ENCODE data around the gene ZBTB20. TPM values are rescaled to one million over a fixed set of nuclear protein-coding genes. Genes with fewer than 3 reads are reported as not detected.

The ZBTB20 gene
- total and polyA plus RNA-seq, 10 of the 15 experiments (the other 5 are each of a cell fraction or from before 2014, with no cell fraction given), result 0.20 to 5.5 (median 2.2) TPM

GRCh38 chr3:114721864-114722263, 425.2 kb downstream of the ZBTB20 start (continued):
- TF ChIP-seq ZNF592 (IDR thresholded peaks at IDR 0.05) (no peak), MEF2A (IDR thresholded peaks at IDR 0.05; ENCODE audit: insufficient read depth, low read depth, low read length) (no peak), IKZF1 (conservative IDR thresholded peaks at IDR 0.05) (no peak; the same call in 1 of the 2 replicates), TCF7 (IDR thresholded peaks at IDR 0.05; ENCODE audit: borderline replicate concordance) (0 out of 2 replicates have a peak, but pooled peaks have one; percentile 29), CHD1 (IDR thresholded peaks at IDR 0.05; ENCODE audit: low read depth, low read length) (no peak), POLR2AphosphoS5 (IDR thresholded peaks at IDR 0.05; ENCODE audit: low read length) (no peak), BRCA1 (IDR thresholded peaks at IDR 0.05; ENCODE audit: low read depth, low read length) (no peak), PAX8 (IDR thresholded peaks at IDR 0.05) (no peak), NFIC (IDR thresholded peaks at IDR 0.05; ENCODE audit: low read depth, low read length) (peak; percentile 63; the same call in 1 of the 2 replicates), ZBED1 (IDR thresholded peaks at IDR 0.05; ENCODE audit: borderline replicate concordance) (0 out of 2 replicates have a peak, but pooled peaks have one; percentile 35), IRF4 (IDR thresholded peaks at IDR 0.05; ENCODE audit: low read depth, low read length) (no peak), TARDBP (IDR thresholded peaks at IDR 0.05; ENCODE audit: borderline replicate concordance) (no peak), ZNF207 (IDR thresholded peaks at IDR 0.05; ENCODE audit: borderline replicate concordance) (no peak), PRDM15 (CRISPR knock-in tag; IDR thresholded peaks at IDR 0.05) (no peak), RCOR1 (conservative IDR thresholded peaks at IDR 0.05; ENCODE audit: low read depth, low read length) (no peak), EP300 (IDR thresholded peaks at IDR 0.05; ENCODE audit: borderline replicate concordance in 1 of 2, control insufficient read depth in 1 of 2, low read depth in 2 of 2, low read length in 2 of 2) (no peak), LARP7 (IDR thresholded peaks at IDR 0.05) (no peak), BCL11A (IDR thresholded peaks at IDR 0.05; ENCODE audit: low read depth, low read length) (0 out of 2 replicates have a peak, but pooled peaks have one; percentile 6), KDM1A (IDR thresholded peaks at IDR 0.05; ENCODE audit: borderline replicate concordance) (no peak)
